Hematopoietic multipotent progenitor cell treated with erythropoietin and hydrocortisone succinate and interleukin-3 and kit ligand, for 4 days (in vitro differentiated cells): Measurements from ENCODE around the gene CARF.

Experiments
- DNase-seq: peaks from one replicate; pipeline ENCODE4 v3.0.0-alpha.2; 2015

The CARF gene

DNA sequence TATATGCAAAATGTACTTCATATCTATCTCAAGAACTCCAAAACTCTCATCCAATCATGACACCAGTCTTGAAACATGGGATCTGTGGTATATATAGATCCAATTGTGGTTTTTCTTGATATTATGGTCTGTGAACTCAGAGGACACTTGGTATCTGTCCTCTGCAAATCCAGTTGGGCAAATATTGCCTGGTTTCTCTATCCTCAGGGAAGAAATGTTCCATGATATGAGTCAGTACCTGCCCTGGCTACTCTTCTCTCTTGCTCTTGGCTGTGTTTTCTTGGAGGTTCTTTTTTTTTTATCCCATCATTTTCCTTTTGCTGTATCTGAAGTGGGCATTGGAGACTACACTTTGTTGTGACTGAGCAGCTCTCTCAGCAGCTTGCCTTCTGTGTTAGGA, 113.5 kb downstream of the CARF start:
- DNase-seq = no peak

DNA sequence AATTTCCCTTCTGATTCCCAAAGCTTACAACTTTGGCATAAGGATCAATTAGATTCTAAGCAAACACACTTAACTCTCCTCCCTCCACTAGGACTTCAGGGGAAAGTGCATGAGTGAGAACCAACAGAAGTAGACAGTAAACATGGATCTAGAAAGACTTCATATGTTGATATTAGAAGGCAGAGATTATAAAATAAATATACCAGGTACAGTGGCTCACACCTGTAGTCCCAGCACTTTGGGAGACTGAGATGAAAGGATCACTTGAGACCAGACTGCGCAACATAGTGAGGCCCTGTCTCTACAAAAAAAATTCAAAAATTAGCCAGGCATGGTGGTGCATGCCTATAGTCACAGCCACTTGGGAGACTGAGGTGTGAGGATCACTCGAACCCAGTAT, 118.5 kb downstream of the CARF start:
- no peak for DNase-seq

DNA sequence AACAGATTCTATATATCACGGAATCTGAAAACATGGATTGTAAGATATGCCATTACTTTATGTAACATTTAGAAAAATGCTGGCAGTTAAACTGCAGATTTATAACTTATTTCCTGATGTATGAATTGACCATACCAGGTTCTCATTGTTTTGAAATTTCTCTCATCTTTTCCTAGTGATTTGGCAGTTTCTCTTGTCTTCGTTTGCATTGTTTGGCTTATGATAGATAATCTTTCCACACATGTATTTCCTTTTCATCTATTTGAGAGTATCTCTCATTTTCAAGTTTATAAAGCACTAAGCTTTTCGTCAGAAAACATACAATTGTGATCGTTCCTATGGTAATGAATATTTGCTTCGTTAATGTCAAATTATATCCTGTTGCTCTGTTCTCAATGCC, 118.9 kb downstream of the CARF start:
- no peak for DNase-seq

- DNase-seq = no peak
Measured at GRCh38 chr2:203033395-203033794, 121.3 kb downstream of the CARF start.

DNA sequence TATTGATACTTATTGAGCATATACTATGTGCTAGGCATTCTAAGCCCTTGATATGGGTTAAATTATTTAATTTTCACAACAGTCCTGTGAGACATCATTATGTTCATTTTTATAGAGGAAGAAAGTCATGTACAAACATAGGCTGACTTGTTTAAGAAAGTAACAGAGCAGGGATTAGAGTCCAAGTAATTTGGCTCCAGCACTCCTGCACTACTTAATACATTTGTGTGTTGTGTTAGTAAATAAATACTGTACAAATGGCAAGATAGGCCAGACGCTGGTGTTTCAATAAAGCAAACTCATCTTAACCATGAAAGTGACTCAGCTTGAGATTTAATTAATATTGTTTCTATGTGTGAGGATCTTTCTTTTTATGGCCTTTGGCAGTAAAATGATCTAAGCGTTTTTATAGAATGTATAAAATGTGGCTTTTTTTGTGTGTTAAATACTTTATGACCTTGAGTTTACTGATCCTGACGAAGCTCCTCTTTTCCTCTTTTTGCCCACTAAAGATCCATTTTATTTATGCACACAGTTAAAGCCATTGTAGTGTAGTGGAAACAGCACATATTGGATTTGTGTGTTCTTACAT, 123.9 kb downstream of the CARF start:
- no peak for DNase-seq
